H1 (cell line): ENCODE data around the gene AP2A2. TPM values are rescaled to one million over a fixed set of nuclear protein-coding genes. Genes with fewer than 3 reads are reported as not detected.

Experiments used
- GABPA ChIP-seq: IDR thresholded peaks from 2 replicates; pipeline ENCODE4 v1.6.1; 2011; ENCODE audit warnings: mild to moderate bottlenecking, low read length, moderate library complexity, borderline replicate concordance; ENCODE audit not compliant: insufficient read depth
- POLR2A ChIP-seq, 2 experiments: IDR thresholded peaks; 1 replicate in 1 of 2; 2 replicates in 1 of 2; pipeline ENCODE4 v1.6.1; 2011; ENCODE audit warnings: low read depth in 2 of 2, low read length in 2 of 2, mild to moderate bottlenecking in 2 of 2; ENCODE audit errors: control extremely low read depth in 1 of 2
- POLR2AphosphoS5 ChIP-seq: IDR thresholded peaks from 2 replicates; pipeline ENCODE4 v1.6.1; 2011; ENCODE audit warnings: low read depth, low read length
- RBBP5 ChIP-seq: IDR thresholded peaks from 2 replicates; pipeline ENCODE4 v1.7.1; 2012; ENCODE audit warnings: low read depth, mild to moderate bottlenecking, inconsistent platforms, low read length, moderate library complexity, borderline replicate concordance
- SP2 ChIP-seq: IDR thresholded peaks from 2 replicates; pipeline ENCODE4 v1.6.1; 2012; ENCODE audit warnings: mild to moderate bottlenecking, low read length, inconsistent platforms
- polyA plus RNA-seq, 7 experiments: library from polyadenylated mRNA; depleted of rRNA in 3 of 7; stranded (reverse) in 5 of 7; unstranded in 2 of 7; fragments of >200 nt in 5 of 7; fragments of 200-250 nt in 2 of 7; gene quantifications; 1 replicate in 5 of 7; 2 replicates in 1 of 7; 4 replicates in 1 of 7; pipeline versions ENCODE4 v1.2.1 to v1.2.3, GENCODE V29; 2011 to 2013; ENCODE audit warnings: missing spikeins in 2 of 7, mixed read lengths in 2 of 7
- total RNA-seq: library from RNA; stranded (reverse); fragmentation: NEBNext Ultra II Directional; extraction: Animal tissue kit (Norgen Biotek cat#: 25700); gene quantifications from 2 replicates; pipeline ENCODE4 v1.2.1, GENCODE V29; 2021
- TF ChIP-seq, protein P1 (sequence below): fragments of 300-600 bp; sonication (generic); IDR thresholded peaks from 2 replicates; pipeline ENCODE4 v1.7.1; 2012; ENCODE audit warnings: low read length, moderate library complexity, mild to moderate bottlenecking, inconsistent platforms; ENCODE audit not compliant: insufficient replicate concordance

AP2A2 gene
- total and polyA plus RNA-seq, 2 of the 8 experiments (the other 6 are each of a cell fraction or from before 2014, with no cell fraction given), result 50.0 to 65.0 TPM

GRCh38 chr11:1022908-1023810 is 97.5 kb downstream of the AP2A2 start (continued):
- TF ChIP-seq, protein P1, sequence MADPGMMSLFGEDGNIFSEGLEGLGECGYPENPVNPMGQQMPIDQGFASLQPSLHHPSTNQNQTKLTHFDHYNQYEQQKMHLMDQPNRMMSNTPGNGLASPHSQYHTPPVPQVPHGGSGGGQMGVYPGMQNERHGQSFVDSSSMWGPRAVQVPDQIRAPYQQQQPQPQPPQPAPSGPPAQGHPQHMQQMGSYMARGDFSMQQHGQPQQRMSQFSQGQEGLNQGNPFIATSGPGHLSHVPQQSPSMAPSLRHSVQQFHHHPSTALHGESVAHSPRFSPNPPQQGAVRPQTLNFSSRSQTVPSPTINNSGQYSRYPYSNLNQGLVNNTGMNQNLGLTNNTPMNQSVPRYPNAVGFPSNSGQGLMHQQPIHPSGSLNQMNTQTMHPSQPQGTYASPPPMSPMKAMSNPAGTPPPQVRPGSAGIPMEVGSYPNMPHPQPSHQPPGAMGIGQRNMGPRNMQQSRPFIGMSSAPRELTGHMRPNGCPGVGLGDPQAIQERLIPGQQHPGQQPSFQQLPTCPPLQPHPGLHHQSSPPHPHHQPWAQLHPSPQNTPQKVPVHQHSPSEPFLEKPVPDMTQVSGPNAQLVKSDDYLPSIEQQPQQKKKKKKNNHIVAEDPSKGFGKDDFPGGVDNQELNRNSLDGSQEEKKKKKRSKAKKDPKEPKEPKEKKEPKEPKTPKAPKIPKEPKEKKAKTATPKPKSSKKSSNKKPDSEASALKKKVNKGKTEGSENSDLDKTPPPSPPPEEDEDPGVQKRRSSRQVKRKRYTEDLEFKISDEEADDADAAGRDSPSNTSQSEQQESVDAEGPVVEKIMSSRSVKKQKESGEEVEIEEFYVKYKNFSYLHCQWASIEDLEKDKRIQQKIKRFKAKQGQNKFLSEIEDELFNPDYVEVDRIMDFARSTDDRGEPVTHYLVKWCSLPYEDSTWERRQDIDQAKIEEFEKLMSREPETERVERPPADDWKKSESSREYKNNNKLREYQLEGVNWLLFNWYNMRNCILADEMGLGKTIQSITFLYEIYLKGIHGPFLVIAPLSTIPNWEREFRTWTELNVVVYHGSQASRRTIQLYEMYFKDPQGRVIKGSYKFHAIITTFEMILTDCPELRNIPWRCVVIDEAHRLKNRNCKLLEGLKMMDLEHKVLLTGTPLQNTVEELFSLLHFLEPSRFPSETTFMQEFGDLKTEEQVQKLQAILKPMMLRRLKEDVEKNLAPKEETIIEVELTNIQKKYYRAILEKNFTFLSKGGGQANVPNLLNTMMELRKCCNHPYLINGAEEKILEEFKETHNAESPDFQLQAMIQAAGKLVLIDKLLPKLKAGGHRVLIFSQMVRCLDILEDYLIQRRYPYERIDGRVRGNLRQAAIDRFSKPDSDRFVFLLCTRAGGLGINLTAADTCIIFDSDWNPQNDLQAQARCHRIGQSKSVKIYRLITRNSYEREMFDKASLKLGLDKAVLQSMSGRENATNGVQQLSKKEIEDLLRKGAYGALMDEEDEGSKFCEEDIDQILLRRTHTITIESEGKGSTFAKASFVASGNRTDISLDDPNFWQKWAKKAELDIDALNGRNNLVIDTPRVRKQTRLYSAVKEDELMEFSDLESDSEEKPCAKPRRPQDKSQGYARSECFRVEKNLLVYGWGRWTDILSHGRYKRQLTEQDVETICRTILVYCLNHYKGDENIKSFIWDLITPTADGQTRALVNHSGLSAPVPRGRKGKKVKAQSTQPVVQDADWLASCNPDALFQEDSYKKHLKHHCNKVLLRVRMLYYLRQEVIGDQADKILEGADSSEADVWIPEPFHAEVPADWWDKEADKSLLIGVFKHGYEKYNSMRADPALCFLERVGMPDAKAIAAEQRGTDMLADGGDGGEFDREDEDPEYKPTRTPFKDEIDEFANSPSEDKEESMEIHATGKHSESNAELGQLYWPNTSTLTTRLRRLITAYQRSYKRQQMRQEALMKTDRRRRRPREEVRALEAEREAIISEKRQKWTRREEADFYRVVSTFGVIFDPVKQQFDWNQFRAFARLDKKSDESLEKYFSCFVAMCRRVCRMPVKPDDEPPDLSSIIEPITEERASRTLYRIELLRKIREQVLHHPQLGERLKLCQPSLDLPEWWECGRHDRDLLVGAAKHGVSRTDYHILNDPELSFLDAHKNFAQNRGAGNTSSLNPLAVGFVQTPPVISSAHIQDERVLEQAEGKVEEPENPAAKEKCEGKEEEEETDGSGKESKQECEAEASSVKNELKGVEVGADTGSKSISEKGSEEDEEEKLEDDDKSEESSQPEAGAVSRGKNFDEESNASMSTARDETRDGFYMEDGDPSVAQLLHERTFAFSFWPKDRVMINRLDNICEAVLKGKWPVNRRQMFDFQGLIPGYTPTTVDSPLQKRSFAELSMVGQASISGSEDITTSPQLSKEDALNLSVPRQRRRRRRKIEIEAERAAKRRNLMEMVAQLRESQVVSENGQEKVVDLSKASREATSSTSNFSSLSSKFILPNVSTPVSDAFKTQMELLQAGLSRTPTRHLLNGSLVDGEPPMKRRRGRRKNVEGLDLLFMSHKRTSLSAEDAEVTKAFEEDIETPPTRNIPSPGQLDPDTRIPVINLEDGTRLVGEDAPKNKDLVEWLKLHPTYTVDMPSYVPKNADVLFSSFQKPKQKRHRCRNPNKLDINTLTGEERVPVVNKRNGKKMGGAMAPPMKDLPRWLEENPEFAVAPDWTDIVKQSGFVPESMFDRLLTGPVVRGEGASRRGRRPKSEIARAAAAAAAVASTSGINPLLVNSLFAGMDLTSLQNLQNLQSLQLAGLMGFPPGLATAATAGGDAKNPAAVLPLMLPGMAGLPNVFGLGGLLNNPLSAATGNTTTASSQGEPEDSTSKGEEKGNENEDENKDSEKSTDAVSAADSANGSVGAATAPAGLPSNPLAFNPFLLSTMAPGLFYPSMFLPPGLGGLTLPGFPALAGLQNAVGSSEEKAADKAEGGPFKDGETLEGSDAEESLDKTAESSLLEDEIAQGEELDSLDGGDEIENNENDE, result no peak
- TF ChIP-seq POLR2AphosphoS5 (no peak), RBBP5 (no peak), POLR2A (IDR thresholded peaks at IDR 0.05; ENCODE audit: control extremely low read depth in 1 of 2, low read depth in 2 of 2, low read length in 2 of 2) (no peak), GABPA (no peak), SP2 (no peak)
